WTC11 (cell line): ENCODE results near the gene ARRDC3. TPM values are rescaled to one million over a fixed set of nuclear protein-coding genes. Genes with fewer than 3 reads are reported as not detected.

Experiments
- ATAC-seq: fragments of 200-7000 bp; cut with Tn5 transposase; 2 replicates; pipeline ENCODE4 v1.10.0; 2021; ENCODE audit warnings: mild to moderate bottlenecking, moderate library complexity
- CTCF ChIA-PET: fragments of 300-600 bp; sonication (Branson Sonifier 250); formaldehyde crosslinking; loops from one replicate; lab custom pipeline; 2021; ENCODE audit warnings: antibody characterized with exemption; lab: Charles Lee
- POLR2A ChIA-PET: fragments of 350-600 bp; sonication (Branson Sonifier 250); formaldehyde crosslinking; loops from one replicate; lab custom pipeline; 2021; ENCODE audit warnings: antibody characterized with exemption; lab: Charles Lee
- DNase-seq: peaks from one replicate; pipeline ENCODE4 v3.0.0; 2021; ENCODE audit warnings: low spot score
- H3K27ac Mint-ChIP-seq: 2 replicates; pipeline ENCODE4 v1.8.0; 2021; ENCODE audit warnings: mixed read lengths
- H3K27me3 Mint-ChIP-seq: 2 replicates; pipeline ENCODE4 v1.8.0; 2021; ENCODE audit warnings: low read depth, mild to moderate bottlenecking, moderate library complexity, mixed read lengths
- H3K36me3 Mint-ChIP-seq: 2 replicates; pipeline ENCODE4 v1.8.0; 2021; ENCODE audit warnings: mixed read lengths
- H3K4me1 Mint-ChIP-seq: 2 replicates; pipeline ENCODE4 v1.8.0; 2022; ENCODE audit warnings: mixed read lengths
- H3K4me3 Mint-ChIP-seq: 2 replicates; pipeline ENCODE4 v1.8.0; 2021; ENCODE audit warnings: mild to moderate bottlenecking, moderate library complexity, mixed read lengths
- H3K9me3 Mint-ChIP-seq: 2 replicates; pipeline ENCODE4 v1.8.0; 2021; ENCODE audit warnings: mixed read lengths
- ARID4B ChIP-seq: sonication (generic); formaldehyde crosslinking; IDR thresholded peaks from 2 replicates; pipeline ENCODE4 v1.8.0; 2023; ENCODE audit warnings: missing genetic modification reagents, mild to moderate bottlenecking, borderline replicate concordance
- JAZF1 ChIP-seq: fragments of 250-450 bp; sonication (Bioruptor Pico); IDR thresholded peaks from 2 replicates; pipeline ENCODE4 v1.9.0; 2021; ENCODE audit warnings: moderate library complexity, mild to moderate bottlenecking, inconsistent platforms
- JUN ChIP-seq: sonication (generic); formaldehyde crosslinking; IDR thresholded peaks from 2 replicates; pipeline ENCODE4 v1.8.0; 2023; ENCODE audit warnings: mild to moderate bottlenecking, missing genetic modification reagents
- MXD4 ChIP-seq: fragments of 250-450 bp; sonication (Bioruptor Pico); IDR thresholded peaks from 2 replicates; pipeline ENCODE4 v1.8.0; 2021; ENCODE audit warnings: mild to moderate bottlenecking, moderate library complexity, borderline replicate concordance
- NFE2L1 ChIP-seq: sonication (generic); formaldehyde crosslinking; IDR thresholded peaks from 2 replicates; pipeline ENCODE4 v1.8.1; 2023; ENCODE audit warnings: missing genetic modification reagents
- NFYB ChIP-seq: sonication (generic); formaldehyde crosslinking; conservative IDR thresholded peaks from 2 replicates; pipeline ENCODE4 v1.8.0; 2022; ENCODE audit warnings: low read depth, missing genetic modification reagents
- NR1H2 ChIP-seq: sonication (generic); formaldehyde crosslinking; IDR thresholded peaks from 2 replicates; pipeline ENCODE4 v1.9.0; 2021; ENCODE audit warnings: mild to moderate bottlenecking, moderate library complexity, missing genetic modification reagents
- PRDM15 ChIP-seq: sonication (generic); formaldehyde crosslinking; IDR thresholded peaks from 2 replicates; pipeline ENCODE4 v1.8.0; 2022; ENCODE audit warnings: missing genetic modification reagents
- ZNF396 ChIP-seq: fragments of 250-450 bp; sonication (Bioruptor Pico); IDR thresholded peaks from 2 replicates; pipeline ENCODE4 v1.8.0; 2021; ENCODE audit warnings: mild to moderate bottlenecking, moderate library complexity, borderline replicate concordance
- total RNA-seq: library from RNA; stranded (reverse); gene quantifications from 3 replicates; pipeline ENCODE4 v1.2.3, GENCODE V29; 2021
- TF ChIP-seq, protein P1 (sequence below): fragments of 250-450 bp; sonication (Bioruptor Pico); IDR thresholded peaks from 2 replicates; pipeline ENCODE4 v1.9.0; 2021; ENCODE audit warnings: mild to moderate bottlenecking, borderline replicate concordance
- TF ChIP-seq, protein P2 (sequence below): fragments of 250-450 bp; sonication (Bioruptor Pico); IDR thresholded peaks from 2 replicates; pipeline ENCODE4 v1.9.0; 2021; ENCODE audit warnings: mild to moderate bottlenecking
- TF ChIP-seq, protein P3 (sequence below): fragments of 200-600 bp; IDR thresholded peaks from 2 replicates; pipeline ENCODE4 v1.8.0; 2022; ENCODE audit warnings: antibody characterized with exemption

The ARRDC3 gene
- total RNA-seq, 1 experiment from 2014 or later: 10.3 TPM

DNA sequence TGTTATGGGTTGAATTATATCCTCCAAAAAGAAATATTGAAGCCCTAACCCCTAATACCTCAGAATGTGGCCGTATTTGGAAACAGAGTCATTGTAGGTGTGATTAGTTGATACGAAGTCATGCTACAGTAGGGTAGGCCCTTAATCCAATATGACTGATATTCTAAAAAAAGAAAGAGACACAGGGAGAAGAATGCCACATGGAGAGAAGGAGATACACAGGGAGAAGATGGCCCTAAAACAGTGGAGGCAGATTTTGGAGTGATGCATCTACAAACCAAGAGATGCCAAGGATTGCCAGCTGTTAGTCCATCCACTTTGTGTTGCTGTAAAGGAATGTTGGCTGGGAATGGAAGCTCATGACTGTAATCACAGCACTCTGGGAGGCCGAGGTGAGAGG lies 21.3 kb downstream of the ARRDC3 start (continued):
- no peak for TF ChIP-seq JUN (CRISPR knock-in tag)
- TF ChIP-seq, protein P1, sequence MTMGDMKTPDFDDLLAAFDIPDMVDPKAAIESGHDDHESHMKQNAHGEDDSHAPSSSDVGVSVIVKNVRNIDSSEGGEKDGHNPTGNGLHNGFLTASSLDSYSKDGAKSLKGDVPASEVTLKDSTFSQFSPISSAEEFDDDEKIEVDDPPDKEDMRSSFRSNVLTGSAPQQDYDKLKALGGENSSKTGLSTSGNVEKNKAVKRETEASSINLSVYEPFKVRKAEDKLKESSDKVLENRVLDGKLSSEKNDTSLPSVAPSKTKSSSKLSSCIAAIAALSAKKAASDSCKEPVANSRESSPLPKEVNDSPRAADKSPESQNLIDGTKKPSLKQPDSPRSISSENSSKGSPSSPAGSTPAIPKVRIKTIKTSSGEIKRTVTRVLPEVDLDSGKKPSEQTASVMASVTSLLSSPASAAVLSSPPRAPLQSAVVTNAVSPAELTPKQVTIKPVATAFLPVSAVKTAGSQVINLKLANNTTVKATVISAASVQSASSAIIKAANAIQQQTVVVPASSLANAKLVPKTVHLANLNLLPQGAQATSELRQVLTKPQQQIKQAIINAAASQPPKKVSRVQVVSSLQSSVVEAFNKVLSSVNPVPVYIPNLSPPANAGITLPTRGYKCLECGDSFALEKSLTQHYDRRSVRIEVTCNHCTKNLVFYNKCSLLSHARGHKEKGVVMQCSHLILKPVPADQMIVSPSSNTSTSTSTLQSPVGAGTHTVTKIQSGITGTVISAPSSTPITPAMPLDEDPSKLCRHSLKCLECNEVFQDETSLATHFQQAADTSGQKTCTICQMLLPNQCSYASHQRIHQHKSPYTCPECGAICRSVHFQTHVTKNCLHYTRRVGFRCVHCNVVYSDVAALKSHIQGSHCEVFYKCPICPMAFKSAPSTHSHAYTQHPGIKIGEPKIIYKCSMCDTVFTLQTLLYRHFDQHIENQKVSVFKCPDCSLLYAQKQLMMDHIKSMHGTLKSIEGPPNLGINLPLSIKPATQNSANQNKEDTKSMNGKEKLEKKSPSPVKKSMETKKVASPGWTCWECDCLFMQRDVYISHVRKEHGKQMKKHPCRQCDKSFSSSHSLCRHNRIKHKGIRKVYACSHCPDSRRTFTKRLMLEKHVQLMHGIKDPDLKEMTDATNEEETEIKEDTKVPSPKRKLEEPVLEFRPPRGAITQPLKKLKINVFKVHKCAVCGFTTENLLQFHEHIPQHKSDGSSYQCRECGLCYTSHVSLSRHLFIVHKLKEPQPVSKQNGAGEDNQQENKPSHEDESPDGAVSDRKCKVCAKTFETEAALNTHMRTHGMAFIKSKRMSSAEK (CRISPR knock-in tag): no peak

DNA sequence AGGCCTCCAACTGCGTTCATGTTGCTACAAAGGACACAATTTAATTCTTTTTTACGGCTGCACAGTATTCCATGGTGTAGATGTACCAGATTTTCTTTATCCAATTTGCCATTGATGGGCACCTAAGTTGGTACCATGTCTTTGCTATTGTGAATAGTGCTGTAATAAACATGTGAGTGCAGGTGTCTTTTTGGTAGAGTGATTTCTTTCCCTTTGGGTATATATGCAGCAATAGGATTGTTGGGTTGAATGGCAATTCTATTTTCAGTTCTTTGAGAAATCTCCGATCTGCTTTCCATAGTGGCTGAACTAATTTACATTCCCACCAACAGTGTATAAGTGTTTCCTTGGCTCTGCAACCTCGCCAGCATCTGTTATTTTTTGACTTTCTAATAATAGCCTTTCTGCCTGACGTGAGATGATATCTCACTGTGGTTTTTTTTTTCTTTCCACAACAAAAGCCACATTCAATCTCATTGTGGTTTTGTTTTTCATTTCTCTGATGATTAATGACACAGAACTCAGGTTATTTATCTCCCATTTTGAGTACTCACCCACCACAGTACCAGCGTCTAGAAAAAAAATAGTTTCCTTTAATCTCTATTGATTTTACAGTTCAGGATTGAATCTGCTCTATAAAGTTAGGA lies 21.9 kb downstream of the ARRDC3 start:
- H3K4me3 Mint-ChIP-seq: no peak overlapping the region
- no peaks in the 10 kb centered on the region for H3K9me3 Mint-ChIP-seq
- ChIA-PET POLR2A (no interaction called here), CTCF (no interaction called here)
- no peak for DNase-seq
- no peak overlapping the region for H3K27ac Mint-ChIP-seq
- H3K36me3 Mint-ChIP-seq: no peaks in the 10 kb centered on the region
- peaks cover 21% of the 10 kb centered on the region for H3K4me1 Mint-ChIP-seq
- ATAC-seq: no peak
- no peaks in the 10 kb centered on the region for H3K27me3 Mint-ChIP-seq
- TF ChIP-seq, protein P2, sequence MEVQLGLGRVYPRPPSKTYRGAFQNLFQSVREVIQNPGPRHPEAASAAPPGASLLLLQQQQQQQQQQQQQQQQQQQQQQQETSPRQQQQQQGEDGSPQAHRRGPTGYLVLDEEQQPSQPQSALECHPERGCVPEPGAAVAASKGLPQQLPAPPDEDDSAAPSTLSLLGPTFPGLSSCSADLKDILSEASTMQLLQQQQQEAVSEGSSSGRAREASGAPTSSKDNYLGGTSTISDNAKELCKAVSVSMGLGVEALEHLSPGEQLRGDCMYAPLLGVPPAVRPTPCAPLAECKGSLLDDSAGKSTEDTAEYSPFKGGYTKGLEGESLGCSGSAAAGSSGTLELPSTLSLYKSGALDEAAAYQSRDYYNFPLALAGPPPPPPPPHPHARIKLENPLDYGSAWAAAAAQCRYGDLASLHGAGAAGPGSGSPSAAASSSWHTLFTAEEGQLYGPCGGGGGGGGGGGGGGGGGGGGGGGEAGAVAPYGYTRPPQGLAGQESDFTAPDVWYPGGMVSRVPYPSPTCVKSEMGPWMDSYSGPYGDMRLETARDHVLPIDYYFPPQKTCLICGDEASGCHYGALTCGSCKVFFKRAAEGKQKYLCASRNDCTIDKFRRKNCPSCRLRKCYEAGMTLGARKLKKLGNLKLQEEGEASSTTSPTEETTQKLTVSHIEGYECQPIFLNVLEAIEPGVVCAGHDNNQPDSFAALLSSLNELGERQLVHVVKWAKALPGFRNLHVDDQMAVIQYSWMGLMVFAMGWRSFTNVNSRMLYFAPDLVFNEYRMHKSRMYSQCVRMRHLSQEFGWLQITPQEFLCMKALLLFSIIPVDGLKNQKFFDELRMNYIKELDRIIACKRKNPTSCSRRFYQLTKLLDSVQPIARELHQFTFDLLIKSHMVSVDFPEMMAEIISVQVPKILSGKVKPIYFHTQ (CRISPR knock-in tag): no peak
- TF ChIP-seq ARID4B (CRISPR knock-in tag) (no peak), NFYB (CRISPR knock-in tag) (no peak), ZNF396 (CRISPR knock-in tag) (no peak), MXD4 (no peak), NFE2L1 (CRISPR knock-in tag) (no peak), JAZF1 (no peak), PRDM15 (CRISPR knock-in tag) (no peak), NR1H2 (CRISPR knock-in tag) (no peak)
- TF ChIP-seq, protein P3, sequence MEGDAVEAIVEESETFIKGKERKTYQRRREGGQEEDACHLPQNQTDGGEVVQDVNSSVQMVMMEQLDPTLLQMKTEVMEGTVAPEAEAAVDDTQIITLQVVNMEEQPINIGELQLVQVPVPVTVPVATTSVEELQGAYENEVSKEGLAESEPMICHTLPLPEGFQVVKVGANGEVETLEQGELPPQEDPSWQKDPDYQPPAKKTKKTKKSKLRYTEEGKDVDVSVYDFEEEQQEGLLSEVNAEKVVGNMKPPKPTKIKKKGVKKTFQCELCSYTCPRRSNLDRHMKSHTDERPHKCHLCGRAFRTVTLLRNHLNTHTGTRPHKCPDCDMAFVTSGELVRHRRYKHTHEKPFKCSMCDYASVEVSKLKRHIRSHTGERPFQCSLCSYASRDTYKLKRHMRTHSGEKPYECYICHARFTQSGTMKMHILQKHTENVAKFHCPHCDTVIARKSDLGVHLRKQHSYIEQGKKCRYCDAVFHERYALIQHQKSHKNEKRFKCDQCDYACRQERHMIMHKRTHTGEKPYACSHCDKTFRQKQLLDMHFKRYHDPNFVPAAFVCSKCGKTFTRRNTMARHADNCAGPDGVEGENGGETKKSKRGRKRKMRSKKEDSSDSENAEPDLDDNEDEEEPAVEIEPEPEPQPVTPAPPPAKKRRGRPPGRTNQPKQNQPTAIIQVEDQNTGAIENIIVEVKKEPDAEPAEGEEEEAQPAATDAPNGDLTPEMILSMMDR: no peak
